Measurements from ENCODE around the gene TLE3. TPM values are rescaled to one million over a fixed set of nuclear protein-coding genes. Genes with fewer than 3 reads are reported as not detected.
A peak's percentile ranks its signal among the peaks of the same experiment; 100 is the strongest.

The TLE3 gene
- total RNA-seq, 1 experiment from 2014 or later, result 98.2 TPM

DNA sequence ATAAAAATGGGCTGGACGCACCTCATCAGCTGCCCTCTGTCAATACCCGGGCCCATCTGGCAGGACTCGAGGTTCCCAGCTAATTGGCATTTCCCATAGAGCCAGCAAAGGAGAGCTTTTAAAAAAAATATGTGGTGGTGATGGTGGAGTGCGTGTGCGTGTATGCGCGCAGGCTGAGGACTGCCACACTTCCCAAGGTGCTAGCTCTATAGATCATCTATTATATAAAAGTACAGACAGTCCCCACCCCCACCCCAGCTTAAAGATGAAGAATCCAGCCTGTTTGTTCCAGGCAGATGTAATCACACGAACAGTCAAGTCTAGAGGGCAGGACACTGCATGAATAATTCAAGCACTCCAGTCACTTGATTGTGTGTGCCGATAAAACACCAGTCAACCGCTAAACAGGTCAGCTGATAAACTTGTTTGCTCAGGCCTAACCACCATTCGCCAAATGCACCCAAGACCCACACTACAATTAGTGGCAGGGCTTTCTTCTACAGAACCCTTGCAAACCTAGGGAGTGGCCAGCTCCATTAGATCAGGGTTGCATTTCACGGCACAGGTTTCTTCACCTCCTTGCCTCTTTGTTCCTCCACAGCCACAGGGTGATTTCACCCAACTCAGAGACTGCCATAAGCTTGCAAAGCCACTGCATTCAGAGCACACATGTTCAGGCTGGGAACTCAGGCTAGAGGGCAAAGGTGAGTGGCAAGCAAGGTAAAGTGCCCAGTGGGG, 5.8 kb downstream of the TLE3 start:
- Histone ChIP-seq H3K4me2 (ENCODE audit: insufficient read depth, insufficient read length, low read length) (no peak overlapping the region), H3K4ac (ENCODE audit: low read depth, low read length) (no peak overlapping the region), H3K27me3 (ENCODE audit: insufficient read depth, low read length) (0 out of 2 replicates have a peak, but pooled peaks cover 2% of the 10 kb centered on the region), H2BK15ac (ENCODE audit: low read depth, low read length) (no peak overlapping the region), H3K23ac (ENCODE audit: insufficient read length, low read depth, low read length) (no peak overlapping the region), H3K4me1 (ENCODE audit: insufficient read depth, low read length) (peaks cover 41% of the 10 kb centered on the region), H3K27ac (ENCODE audit: insufficient read length, low read depth, low read length) (no peak overlapping the region), H4K91ac (ENCODE audit: insufficient read length, low read depth, low read length) (no peak overlapping the region), H4K20me1 (ENCODE audit: control insufficient read depth, insufficient read depth, insufficient read length) (no peaks in the 10 kb centered on the region), H3K9me3 (ENCODE audit: control insufficient read depth, low read depth, low read length) (no peaks in the 10 kb centered on the region), H3K56ac (ENCODE audit: insufficient read length, low read depth, low read length) (no peak overlapping the region), H2BK20ac (ENCODE audit: low read depth, low read length, poor library complexity, severe bottlenecking) (no peak overlapping the region), H3K23me2 (ENCODE audit: insufficient read length, low read depth, low read length, poor library complexity, severe bottlenecking) (peaks cover 9% of the 10 kb centered on the region), H3K79me2 (ENCODE audit: insufficient read depth, low read length) (peaks cover 7% of the 10 kb centered on the region; the same call in 1 of the 2 replicates), H2AK5ac (ENCODE audit: insufficient read length, low read length) (no peak overlapping the region), H4K5ac (ENCODE audit: insufficient read length, low read depth, low read length) (no peak overlapping the region), H3K9ac (ENCODE audit: extremely low read depth, insufficient read length, low read length) (no peak overlapping the region), H2BK5ac (ENCODE audit: insufficient read length, low read length) (no peak overlapping the region), H3K14ac (ENCODE audit: insufficient read depth, low read length) (no peak overlapping the region), H3K79me1 (ENCODE audit: insufficient read depth, low read depth, low read length, poor library complexity, severe bottlenecking) (peaks cover 7% of the 10 kb centered on the region), H2BK120ac (ENCODE audit: low read depth, low read length, poor library complexity, severe bottlenecking) (no peak overlapping the region), H3T11ph (ENCODE audit: low read length) (no peak overlapping the region), H2BK12ac (ENCODE audit: insufficient read length, low read depth, low read length) (no peak overlapping the region), H4K8ac (replicated peaks; ENCODE audit: insufficient read length, low read depth, low read length) (no peak overlapping the region), H3K18ac (ENCODE audit: insufficient read length, low read depth, low read length) (no peak overlapping the region), H2AFZ (ENCODE audit: low read length) (no peak overlapping the region)
- Mint-ChIP-seq H3K27ac (no peak overlapping the region), H3K27me3 (ENCODE audit: low read depth) (peaks cover 11% of the 10 kb centered on the region), H3K36me3 (ENCODE audit: insufficient read depth in 1 of 3, low read depth in 3 of 3) (peaks cover 22 to 66% (median 54%) of the 10 kb centered on the region in 3 experiments), H3K4me1 (peaks cover 74 to 80% of the 10 kb centered on the region in 2 experiments), H3K9me3 (peaks cover 0 to 2% of the 10 kb centered on the region in 2 experiments; a peak in 1 of 5 replicates), H3K4me3 (peak overlapping the region in 1 of 2 experiments; percentile 38; a peak in 2 of 5 replicates)
- WGBS (ENCODE audit: extremely low coverage, insufficient read length, low lambda C conversion rate), result no CpG with 5 or more reads among the region's 12 CpGs
- no peak for TF ChIP-seq CTCF (conservative IDR thresholded peaks at IDR 0.05)
- no peak for DNase-seq

All from H9 (cell line).